Eye (tissue), 1 donor: ENCODE results near the gene CAPN10.

ENCODE experiments used
- DNase-seq: peaks from one replicate; pipeline ENCODE4 v3.0.0-alpha.2; 2015

CAPN10 gene

DNA sequence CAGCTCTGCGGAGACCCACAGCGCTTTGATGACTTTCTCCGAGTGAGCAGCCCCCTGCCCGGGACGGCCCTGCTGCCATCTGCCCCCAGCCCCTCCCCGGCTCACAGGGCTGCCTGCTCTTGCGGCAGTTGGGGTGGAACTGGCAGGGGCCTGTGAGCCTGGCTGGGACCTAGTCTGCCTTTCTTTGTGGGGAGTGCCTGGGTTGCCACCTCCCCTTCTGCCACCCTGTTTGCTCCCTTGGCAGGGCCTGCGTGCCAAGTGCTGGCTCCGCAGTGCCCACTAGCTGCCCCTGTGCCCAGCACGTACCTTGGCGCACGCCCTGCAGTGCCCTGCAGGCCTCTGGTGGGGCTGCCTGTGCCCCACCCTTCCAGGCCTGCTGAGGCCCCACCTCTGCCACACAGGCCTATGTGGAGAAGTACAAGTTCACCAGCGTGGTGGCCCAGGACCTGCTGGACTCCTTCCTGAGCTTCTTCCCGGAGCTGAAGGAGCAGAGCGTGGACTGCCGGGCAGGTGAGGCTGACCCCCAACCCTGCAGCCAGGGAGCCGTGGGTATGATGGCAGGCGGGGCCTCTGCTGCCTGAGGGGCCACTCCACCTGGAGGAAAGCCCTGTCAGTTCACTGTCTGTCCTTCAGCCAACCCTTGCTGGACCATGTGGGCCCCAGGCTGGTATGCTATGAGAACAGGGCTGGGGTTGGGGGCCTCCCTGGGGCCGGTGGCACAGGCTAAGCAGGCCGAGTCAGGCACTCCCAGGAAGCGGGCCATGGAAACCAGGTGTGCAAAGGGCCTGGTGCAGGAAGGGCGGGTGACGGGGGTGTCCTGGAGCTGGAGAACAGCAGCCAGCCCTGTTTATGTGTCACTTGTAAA, 11.2 kb upstream of the CAPN10 start:
- no peak for DNase-seq

DNA sequence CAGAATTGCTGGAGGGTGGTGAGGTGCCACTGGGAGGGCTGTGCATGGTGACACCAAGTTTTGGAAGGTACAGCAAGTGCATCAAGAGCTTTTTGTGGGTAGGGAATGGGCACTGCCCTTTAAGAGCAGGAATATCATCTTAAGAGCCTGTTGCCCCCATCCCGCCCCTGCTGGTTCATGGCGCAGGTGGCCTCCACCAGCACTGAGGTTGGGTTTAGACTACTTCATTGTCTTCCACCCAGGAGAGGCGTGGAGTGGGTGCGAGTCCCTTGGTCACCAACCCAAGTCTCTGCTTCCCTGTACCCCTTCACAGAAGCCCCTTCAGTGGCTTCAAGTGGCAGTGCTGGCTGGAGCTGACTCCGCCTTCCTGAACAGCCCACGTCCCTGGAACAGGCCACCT, 10.5 kb upstream of the CAPN10 start:
- no peak for DNase-seq

DNA sequence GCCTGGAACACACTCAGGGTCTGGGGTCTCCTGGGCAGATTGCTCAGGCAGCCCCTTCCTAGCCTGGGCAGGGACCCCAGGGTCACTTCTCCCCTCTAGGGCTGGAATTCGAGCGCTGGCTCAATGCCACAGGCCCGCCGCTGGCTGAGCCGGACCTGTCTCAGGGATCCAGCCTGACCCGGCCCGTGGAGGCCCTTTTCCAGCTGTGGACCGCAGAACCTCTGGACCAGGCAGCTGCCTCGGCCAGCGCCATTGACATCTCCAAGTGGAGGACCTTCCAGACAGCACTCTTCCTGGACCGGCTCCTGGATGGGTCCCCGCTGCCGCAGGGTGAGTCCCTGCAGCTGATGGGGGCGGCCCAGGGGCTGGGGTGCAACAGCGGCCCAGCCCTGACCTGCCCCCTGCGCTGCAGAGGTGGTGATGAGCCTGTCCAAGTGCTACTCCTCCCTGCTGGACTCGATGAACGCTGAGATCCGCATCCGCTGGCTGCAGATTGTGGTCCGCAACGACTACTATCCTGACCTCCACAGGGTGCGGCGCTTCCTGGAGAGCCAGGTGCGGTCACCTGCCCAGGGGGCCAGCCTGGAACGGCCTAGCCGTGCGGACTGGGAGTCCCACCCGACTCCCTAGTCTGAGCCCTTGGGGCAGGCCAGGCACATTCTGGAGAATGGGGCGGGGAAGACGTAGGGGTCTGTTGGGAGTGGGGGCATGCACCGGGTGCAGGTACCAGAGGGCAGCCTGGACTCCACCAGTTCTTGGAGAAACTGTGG, 9.9 kb upstream of the CAPN10 start:
- DNase-seq, result no peak

DNA sequence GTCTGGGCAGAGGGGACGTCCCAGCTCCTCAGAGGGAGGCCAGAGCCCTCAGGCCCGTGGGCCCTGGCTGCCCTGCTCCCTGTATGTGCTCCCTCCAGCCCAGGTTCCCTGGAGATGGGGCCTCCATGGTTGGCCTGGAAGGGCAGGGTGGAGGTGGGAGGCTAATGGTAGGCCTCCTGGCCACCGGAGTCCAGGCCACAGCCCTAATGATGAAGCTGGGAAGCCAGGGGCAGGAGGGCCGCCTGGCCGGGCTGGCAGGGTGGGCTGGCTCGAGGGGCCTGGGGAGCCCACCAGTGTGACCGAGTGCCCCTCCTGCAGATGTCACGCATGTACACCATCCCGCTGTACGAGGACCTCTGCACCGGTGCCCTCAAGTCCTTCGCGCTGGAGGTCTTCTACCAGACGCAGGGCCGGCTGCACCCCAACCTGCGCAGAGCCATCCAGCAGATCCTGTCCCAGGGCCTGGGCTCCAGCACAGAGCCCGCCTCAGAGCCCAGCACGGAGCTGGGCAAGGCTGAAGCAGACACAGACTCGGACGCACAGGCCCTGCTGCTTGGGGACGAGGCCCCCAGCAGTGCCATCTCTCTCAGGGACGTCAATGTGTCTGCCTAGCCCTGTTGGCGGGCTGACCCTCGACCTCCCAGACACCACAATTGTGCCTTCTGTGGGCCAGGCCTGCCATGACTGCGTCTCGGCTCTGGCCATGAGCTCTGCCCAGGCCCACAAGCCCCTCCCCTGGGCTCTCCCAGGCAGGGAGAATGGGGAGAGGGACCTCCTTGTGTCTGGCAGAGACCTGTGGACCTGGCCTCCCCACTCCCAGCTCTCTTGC, 9.0 kb upstream of the CAPN10 start:
- no peak for DNase-seq

DNA sequence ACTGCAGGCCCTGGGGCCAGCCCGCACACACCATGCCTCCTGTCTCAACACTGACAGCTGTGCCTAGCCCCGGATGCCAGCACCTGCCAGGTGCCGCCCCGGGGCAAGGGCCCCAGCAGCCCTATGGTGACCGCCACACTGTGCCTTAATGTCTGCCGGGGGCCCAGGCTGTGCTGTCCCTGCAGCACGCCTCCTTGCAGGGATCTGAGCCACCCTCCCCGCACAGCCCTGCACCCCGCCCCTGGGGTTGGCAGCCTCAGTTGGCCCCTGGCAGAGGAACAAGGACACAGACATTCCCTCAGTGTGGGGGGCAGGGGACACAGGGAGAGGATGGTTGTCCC, 8.5 kb upstream of the CAPN10 start:
- DNase-seq, result no peak

DNA sequence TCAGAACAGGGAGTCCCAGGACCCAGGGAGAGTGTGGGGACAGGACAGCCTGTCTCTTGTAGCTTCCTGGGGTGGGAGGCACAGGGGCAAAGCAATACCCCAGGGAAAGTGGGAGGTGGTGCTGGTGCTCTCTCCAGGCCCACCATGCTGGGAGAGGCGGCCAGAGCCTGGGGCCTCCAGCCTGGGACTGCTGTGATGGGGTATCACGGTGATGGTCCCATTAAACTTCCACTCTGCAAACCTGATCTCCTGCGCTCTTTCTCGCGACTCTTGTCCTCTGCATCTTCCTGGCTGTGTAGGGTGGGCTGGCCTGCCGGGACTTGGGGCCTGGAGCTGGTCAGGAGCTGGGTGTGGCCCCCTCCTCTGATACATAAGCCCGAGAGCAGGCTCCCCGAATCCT, 8.0 kb upstream of the CAPN10 start:
- no peak for DNase-seq

DNA sequence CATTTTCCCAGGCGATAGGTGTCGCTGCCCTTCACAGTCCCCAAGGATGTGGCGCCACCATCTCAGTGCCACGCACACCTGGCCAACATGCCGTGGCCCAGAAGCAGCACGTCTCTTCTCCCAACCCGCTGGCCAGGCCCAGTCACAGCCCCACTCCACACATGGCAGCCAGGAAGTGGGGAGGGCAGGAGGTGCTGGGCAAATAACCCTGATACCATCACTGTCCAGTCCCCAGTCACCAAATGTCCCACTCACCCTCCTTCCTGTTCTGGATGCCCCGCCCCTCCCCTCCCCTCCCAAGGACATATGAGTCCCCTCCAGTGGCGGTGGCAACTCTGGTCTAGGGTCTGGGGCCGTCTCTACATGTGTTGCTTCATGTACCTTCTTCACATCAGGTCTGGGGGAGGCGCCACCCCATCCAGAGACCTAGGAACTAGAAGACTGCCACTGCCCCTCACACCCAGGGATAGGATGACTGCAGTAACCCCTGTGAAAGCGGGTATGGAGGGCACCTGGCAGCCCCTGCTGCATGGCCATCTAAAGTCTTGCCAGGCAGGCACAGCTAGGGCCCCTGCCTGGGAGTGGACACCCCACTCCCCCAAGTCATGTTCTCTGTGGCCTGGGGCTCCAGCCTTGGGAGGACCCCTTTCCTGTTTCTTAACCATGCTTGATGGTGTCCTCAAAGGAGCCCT, 7.3 kb upstream of the CAPN10 start:
- DNase-seq, result no peak

DNA sequence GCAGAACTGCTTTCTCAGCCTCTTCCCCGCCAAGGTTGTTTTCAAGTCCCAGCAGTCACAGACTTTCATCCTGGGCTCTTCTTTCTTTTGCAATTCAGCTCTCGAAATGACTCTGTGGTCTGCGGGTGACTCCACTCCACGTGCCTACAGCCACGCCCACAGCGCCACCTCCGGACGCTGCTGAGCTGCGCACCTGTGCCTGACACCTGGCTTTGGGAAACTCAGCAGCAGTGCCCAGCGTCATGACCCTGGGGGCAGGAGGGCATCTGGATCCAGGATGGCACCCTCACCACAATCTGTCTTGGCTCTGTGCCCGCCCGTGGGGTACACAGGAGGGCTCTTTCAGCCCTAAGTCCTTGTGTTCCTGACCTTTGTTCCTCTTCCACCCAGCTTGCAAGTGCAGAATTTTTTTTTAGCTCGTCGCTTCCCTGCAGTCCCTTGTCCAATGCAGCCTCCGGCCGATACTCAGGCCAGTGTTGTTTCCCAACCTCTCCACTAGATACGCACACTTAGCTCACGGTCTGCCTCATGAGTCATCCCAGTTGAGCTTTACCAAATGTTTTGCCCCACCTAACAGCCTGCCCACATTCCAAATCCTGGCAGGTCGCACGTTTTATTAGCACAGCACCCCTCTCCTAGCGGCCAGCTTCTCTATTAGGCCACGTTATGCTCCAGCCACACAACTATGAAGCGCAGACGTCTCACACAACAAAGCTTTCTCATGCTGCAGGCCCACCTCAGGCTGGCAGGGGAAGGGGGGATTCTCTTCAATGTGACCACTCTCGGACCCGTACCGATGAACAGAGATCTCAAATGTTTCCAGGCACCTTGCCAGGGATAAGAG, 6.5 kb upstream of the CAPN10 start:
- DNase-seq, result no peak

DNA sequence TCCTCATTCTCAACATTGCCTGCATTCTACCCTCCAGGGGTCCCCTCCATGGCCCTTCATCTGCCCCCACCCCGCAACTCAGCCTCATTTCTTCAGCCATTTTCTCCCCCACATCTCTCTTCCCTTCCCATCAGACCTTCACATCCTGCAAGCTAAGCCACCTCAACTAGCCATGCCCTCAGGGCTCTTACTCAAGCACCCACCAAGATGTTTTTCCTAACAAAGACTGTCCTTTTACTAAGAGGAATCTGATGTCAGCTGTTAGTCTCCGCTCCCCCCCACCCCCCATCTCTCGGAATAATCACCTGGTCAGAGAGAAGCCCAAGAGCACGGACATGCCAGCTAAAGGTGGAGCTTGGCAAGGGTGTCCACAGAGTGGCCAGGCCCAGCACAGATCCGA, 4.7 kb upstream of the CAPN10 start:
- DNase-seq, result no peak

DNA sequence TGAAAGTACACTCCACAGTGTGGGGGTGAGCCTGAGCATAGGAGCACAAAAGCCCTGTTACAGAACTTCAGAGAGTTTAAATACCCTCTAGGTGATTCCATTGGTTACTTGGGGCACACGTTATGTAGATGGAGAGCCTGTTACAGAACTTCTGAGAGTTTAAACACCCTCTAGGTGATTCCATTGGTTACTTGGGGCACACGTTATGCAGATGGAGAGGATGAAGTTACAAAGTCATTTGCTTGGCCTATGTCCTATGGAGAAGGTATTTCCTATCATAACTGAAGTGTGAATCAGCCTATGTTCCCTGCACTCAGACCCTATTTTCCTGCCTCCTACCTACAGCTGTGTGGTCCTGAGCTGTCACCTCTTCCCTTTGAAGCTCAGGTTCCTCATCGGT, 3.8 kb upstream of the CAPN10 start:
- DNase-seq, result no peak

DNA sequence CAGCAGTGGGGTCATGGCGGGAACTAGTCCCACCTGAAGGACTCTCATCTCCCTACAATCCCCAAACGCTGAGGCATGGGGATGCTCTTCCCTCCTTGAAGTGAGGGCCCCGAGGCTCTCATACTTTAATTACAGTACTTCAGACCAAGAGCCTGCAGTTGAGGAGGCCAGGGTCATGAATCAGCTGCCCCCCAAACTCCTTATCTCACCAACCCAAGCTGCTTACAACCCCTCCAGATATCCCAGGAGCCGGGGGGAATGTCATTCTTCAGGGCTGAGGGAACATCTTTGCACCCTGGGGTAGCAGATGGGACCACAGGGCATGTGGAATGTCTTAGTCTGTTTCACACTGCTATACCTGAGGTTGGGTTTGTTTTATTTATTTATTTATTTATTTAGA, 2.8 kb upstream of the CAPN10 start:
- no peak for DNase-seq

DNA sequence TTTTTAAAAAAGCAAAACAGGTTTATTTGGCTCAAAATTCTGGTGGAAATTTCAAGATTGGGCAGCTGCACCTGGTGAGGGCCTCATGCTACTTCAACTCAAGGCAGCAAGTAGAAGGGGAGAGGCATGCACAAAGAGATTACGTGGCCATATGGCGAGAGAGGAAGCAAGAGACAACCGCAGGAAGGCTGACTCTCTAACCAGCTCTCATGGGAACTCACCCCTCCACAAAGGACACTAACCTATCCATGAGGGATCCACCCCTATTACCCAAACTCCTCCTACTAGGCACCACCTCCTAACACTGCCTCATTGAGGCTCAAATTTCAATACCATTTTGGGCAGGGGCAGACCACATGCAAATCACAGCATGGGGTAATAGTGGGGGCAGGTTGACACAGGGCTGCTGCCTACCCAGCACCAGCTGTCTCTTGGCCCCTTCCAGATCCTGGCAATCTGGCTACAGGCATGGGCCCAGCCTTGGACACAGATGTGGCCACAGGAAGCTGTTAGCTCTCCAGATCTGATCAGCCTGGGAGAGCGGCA, 2.0 kb upstream of the CAPN10 start:
- DNase-seq, result no peak

DNA sequence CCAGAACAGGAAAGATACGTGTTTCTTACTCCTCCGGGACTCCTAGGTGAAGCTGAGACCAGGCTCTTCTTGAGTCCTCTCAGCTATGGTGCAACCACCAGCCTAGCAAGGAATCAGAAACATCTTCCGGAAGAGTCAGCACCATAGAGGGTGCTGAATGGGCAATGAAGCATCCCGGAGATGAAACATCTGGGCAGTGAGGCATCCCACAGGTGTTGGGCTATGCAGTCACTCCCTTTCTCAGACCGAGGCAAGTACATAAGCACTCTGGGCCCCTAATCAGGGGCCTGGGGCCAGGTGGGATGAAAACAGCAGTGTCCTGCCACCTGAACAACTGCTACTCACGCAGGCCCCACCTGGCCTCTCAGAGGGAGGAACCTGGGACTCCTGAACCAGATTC, 1.4 kb upstream of the CAPN10 start:
- DNase-seq, result no peak

DNA sequence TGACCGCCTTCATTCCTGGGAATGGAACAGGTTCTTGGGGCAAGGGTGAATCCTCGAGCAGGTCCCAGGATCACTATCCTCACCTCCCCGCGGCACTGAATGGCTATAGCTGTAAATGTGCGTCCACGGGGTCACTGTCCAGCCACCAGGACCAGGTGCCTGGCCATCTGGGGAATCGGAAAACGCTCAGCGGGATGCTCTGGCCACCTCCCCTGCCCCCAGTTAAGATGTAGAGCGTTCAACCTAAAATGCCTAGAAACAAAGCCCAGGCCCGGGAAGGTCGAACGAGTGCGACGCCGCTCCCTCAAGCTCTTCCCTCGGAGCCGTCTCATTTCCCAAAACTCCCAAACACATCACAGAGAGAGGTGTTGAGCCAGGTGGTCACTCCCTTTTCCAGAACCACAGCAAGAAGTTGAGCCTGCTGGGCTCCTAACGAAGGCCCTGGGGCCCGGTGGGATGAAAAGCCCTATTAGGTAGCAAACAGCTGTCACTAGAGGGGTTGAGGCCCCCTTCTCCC, 795 bp upstream of the CAPN10 start:
- DNase-seq, result no peak

DNA sequence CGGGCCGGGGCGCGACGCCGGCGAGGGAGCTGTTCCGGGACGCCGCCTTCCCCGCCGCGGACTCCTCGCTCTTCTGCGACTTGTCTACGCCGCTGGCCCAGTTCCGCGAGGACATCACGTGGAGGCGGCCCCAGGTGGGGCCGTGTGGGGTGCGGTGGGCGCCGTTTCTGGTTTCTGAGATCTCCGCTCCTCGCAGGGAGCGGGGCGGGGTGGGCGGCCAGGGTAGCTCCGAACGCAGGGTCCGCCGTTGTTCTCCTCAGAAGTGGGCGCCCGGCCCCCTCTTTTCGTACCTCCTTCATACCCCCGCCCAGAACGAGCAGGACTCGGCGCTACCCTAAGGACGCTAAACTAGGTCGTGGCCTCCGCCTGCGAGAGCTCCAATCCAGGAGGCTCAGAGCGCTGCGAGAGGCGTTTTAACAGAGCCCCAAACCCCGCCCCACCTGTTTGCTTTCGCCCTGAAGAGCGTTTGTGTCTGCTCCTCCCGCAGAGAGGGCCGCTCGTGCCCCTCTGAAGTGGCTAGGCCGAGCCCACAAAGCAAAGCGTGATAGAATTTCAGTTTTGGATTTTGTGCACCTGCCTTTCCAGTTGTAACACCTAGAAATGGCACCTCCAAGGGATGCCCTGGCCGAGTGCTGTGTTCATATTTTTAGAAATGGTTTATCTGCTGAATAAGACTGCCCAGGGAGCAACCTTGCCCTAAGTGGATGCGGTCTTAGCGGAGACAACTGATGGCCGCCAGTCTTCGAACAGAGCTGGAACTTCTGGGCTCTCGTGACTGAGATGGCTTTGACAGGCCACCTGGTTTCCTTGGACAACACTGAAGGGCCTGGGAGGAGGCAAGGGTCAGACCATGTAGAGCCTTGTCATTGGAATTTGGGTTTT, 626 bp downstream of the CAPN10 start:
- DNase-seq, result peak; percentile 55

DNA sequence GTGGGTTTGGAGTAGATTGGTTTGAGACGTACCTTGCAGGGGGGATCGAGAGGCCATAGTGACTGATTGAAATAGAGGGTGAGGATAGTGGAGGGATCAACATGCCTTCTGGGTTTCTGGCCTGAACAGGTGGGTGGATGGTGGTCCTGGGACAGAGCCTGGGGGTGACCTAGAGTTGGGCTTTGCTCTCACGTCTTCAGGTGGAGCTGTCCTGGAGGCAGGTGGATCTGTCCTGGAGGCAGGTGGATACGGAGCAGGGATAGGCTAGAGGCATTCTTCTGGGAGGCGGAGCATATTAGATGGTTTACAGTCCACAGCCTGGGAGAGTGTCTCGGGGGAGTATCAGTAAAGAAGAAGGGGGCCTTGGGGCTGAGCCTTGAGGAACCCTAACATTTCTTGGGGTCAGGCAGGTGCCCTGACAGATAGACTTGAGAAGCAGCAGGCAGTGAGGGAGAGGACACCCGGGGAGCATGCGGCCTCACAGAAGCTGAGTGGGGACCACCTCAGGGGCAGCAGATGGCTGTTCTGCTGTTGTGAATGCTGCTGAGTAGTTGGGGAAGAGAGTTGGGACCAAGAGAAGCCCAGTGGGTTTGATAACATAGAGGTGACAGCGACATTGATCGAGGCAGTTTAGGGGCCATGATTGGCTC, 1.6 kb downstream of the CAPN10 start:
- no peak for DNase-seq

DNA sequence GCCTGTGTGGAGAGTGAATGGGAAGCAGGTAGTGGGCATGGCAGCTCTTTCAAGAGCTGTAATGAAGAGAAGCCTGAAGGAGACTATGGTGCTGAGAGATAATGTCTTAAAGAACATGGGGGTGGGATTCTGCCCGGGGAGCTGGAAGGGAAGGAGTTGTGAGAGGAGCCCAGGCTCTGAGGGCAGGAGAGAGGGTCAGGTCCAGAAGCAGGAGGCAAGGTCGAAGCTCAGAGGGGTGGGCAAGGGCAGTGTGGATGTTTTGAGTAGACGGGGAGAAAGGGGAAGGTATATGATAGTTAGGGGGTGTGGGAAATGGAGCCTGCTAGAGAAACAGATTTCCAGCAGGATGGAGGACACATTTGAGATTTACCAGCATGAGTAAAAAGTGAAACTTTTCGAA, 2.1 kb downstream of the CAPN10 start:
- no peak for DNase-seq

DNA sequence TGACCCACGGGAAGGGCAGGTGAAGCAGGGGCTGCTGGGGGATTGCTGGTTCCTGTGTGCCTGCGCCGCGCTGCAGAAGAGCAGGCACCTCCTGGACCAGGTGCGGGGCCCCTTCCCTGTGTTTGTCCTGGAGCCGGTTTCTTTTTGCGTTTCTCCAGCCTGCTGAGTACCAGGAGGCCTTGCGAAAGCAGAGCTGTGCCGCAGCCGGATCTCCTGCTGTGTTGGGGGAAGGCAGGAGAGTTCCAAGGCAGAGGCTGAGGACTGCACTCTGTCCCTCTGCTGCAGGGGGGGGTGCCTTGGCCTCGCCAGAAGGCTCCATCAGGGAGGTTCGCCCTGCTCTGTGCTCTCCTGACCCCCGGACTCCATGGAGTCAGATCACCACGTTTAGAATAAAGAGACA, 2.8 kb downstream of the CAPN10 start:
- no peak for DNase-seq

DNA sequence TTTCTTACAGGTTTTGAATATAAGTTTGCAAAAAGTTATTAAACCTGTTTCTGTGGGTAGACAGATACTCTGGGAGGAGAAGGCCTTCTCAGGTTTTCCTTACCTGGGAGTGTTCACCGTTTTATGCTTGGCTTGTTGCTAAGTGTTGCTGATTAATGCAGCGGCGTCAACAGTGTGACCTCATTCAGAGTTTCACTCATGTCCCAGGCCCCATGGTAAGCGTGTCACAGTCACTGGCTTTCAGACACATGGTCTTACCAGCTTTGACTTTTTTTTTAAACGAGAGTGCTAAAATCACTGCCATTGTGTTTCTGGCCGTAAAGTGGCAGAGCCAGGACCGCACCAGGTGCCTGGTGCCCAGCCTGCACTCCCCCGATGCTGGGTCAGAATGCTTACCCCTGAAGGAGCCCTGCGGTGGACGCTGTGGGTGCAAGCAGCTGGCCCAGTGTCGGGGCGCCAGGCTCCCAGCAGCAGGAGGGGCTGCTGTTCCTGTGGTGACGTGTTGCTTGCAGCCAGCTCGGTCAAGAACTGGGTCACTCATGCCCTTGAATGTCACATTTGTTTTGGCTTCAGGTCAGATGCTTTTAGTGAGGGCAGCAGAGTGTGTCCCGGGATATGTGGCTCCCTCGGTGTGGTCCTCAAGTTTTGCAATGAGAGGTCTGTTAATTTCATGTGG, 3.5 kb downstream of the CAPN10 start:
- no peak for DNase-seq
